IMR-90 (cell line): Measurements from ENCODE around the gene FAM20C.

Experiments
- BHLHE40 ChIP-seq: fragments of 150-350 bp; IDR thresholded peaks from 2 replicates; pipeline ENCODE4 v1.6.1; 2016; ENCODE audit warnings: mild to moderate bottlenecking, low read depth, low read length
- CEBPB ChIP-seq: IDR thresholded peaks from 2 replicates; pipeline ENCODE4 v1.6.1; 2012; ENCODE audit warnings: low read depth, low read length, improper control_type of control experiment
- CHD1 ChIP-seq: IDR thresholded peaks from 2 replicates; pipeline ENCODE4 v1.6.1; 2012; ENCODE audit warnings: low read depth, low read length, improper control_type of control experiment
- ELK1 ChIP-seq: fragments of 150-350 bp; IDR thresholded peaks from 2 replicates; pipeline ENCODE4 v1.6.1; 2016; ENCODE audit warnings: low read depth, mild to moderate bottlenecking, low read length, moderate library complexity, borderline replicate concordance
- MAFK ChIP-seq: IDR thresholded peaks from 2 replicates; pipeline ENCODE4 v1.6.1; 2012; ENCODE audit warnings: low read depth, low read length, improper control_type of control experiment
- MAZ ChIP-seq: IDR thresholded peaks from 2 replicates; pipeline ENCODE4 v1.6.1; 2012; ENCODE audit warnings: low read depth, mild to moderate bottlenecking, low read length, improper control_type of control experiment, moderate library complexity, borderline replicate concordance
- MXI1 ChIP-seq: IDR thresholded peaks from 2 replicates; pipeline ENCODE4 v1.6.1; 2012; ENCODE audit warnings: low read depth, mild to moderate bottlenecking, low read length, moderate library complexity, borderline replicate concordance
- POLR2A ChIP-seq: IDR thresholded peaks from 2 replicates; pipeline ENCODE4 v1.6.1; 2012; ENCODE audit warnings: mild to moderate bottlenecking, low read depth, low read length
- RAD21 ChIP-seq: IDR thresholded peaks from 2 replicates; pipeline ENCODE4 v1.6.1; 2012; ENCODE audit warnings: low read length, improper control_type of control experiment
- RCOR1 ChIP-seq: IDR thresholded peaks from 2 replicates; pipeline ENCODE4 v1.6.1; 2012; ENCODE audit warnings: mild to moderate bottlenecking, low read length, improper control_type of control experiment; ENCODE audit not compliant: insufficient replicate concordance
- RFX5 ChIP-seq: IDR thresholded peaks from 2 replicates; pipeline ENCODE4 v1.8.0; 2012; ENCODE audit warnings: low read depth, mild to moderate bottlenecking, low read length, moderate library complexity
- SMC3 ChIP-seq: fragments of 150-350 bp; IDR thresholded peaks from 2 replicates; pipeline ENCODE4 v1.6.1; 2016; ENCODE audit warnings: low read depth, mild to moderate bottlenecking, antibody characterized with exemption, low read length, moderate library complexity
- USF2 ChIP-seq: fragments of 150-350 bp; IDR thresholded peaks from 2 replicates; pipeline ENCODE4 v1.6.1; 2017; ENCODE audit warnings: mild to moderate bottlenecking, antibody characterized with exemption, low read length, low read depth
- TF ChIP-seq, protein P1 (sequence below): conservative IDR thresholded peaks from 2 replicates; pipeline ENCODE4 v1.5.1; 2012; ENCODE audit warnings: mild to moderate bottlenecking, low read depth, low read length, improper control_type of control experiment

DNA sequence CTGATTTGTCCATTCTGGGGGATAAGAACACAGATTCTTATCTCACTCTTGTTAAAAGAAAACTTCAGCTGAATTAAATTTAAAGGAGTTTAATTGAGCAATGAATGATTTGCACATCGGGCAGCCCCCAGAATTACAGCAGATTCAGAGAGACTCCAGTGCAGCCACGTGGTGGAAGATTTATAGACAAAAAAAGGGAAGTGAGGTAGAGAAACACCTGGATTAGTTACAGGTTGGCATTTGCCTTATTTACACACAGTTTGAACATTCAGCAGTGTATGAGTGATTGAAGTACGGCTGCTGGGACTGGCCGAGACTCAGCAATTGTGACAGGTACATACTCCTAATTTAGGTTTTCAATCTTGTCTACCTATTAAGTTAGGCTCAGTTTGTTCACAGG, 46.5 kb upstream of the FAM20C start:
- no peak for TF ChIP-seq MAFK
- no peak for TF ChIP-seq CEBPB
- no peak for TF ChIP-seq MAZ
- TF ChIP-seq, protein P1, sequence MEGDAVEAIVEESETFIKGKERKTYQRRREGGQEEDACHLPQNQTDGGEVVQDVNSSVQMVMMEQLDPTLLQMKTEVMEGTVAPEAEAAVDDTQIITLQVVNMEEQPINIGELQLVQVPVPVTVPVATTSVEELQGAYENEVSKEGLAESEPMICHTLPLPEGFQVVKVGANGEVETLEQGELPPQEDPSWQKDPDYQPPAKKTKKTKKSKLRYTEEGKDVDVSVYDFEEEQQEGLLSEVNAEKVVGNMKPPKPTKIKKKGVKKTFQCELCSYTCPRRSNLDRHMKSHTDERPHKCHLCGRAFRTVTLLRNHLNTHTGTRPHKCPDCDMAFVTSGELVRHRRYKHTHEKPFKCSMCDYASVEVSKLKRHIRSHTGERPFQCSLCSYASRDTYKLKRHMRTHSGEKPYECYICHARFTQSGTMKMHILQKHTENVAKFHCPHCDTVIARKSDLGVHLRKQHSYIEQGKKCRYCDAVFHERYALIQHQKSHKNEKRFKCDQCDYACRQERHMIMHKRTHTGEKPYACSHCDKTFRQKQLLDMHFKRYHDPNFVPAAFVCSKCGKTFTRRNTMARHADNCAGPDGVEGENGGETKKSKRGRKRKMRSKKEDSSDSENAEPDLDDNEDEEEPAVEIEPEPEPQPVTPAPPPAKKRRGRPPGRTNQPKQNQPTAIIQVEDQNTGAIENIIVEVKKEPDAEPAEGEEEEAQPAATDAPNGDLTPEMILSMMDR: no peak
- TF ChIP-seq USF2: no peak
- TF ChIP-seq SMC3: no peak
- no peak for TF ChIP-seq CHD1
- TF ChIP-seq RFX5: no peak
- no peak for TF ChIP-seq RAD21
- no peak for TF ChIP-seq POLR2A
- TF ChIP-seq RCOR1: no peak
- no peak for TF ChIP-seq ELK1
- no peak for TF ChIP-seq BHLHE40
- no peak for TF ChIP-seq MXI1
